Natural killer cell treated with Interleukin-12 subunit alpha and Interleukin-12 subunit beta and Interleukin-15 and Interleukin-18, amount 100 ng/mL, for 72 hours (primary cell): ENCODE results near the gene ZMAT5. TPM values are rescaled to one million over a fixed set of nuclear protein-coding genes. Genes with fewer than 3 reads are reported as not detected.

Experiments used
- ATAC-seq, 2 donors: fragments of 150-1000 bp; cut with Tn5 transposase in 1 of 2; sonication (Bioruptor Pico), chemical (Tn5 transposase) in 1 of 2; 2 replicates each; pipeline ENCODE4 v1.10.0; 2021
- DNase-seq: peaks from one replicate; pipeline ENCODE4 v3.0.0; 2022; ENCODE audit warnings: low spot score
- H3K27ac Mint-ChIP-seq, 2 donors: 1 replicate in 1 of 2; 2 replicates in 1 of 2; pipeline ENCODE4 v1.8.0; 2022; ENCODE audit warnings: mixed read lengths in 2 of 2, mild to moderate bottlenecking in 1 of 2, moderate library complexity in 1 of 2
- H3K27me3 Mint-ChIP-seq, 2 donors: 1 replicate in 1 of 2; 2 replicates in 1 of 2; pipeline ENCODE4 v1.8.0; 2022; ENCODE audit warnings: mixed read lengths in 2 of 2
- H3K36me3 Mint-ChIP-seq: one replicate; pipeline ENCODE4 v1.8.0; 2022; ENCODE audit warnings: mixed read lengths
- H3K4me1 Mint-ChIP-seq, 2 donors: 1 replicate in 1 of 2; 2 replicates in 1 of 2; pipeline ENCODE4 v1.8.0; 2022; ENCODE audit warnings: low read depth in 2 of 2, mixed read lengths in 2 of 2, mild to moderate bottlenecking in 1 of 2
- H3K4me3 Mint-ChIP-seq: one replicate; pipeline ENCODE4 v1.8.0; 2022; ENCODE audit warnings: mixed read lengths
- H3K9me3 Mint-ChIP-seq: 2 replicates; pipeline ENCODE4 v1.8.0; 2022; ENCODE audit warnings: mixed read lengths
- total RNA-seq, 2 donors: library from RNA; stranded (reverse); gene quantifications; one replicate each; pipeline ENCODE4 v1.2.3, GENCODE V29; 2022

ZMAT5 gene
- total RNA-seq, result 10 to 100 TPM; 17.3 to 34.4 TPM

GRCh38 chr22:29766632-29767170 lies at the start of gene ZMAT5:
TSS of gene ZMAT5 (minus strand) at chr22:29767007. CDS start at chr22:29748544, 18,463 bp downstream.
- H3K36me3 Mint-ChIP-seq, result peaks cover 4% of the 10 kb centered on the region
- ATAC-seq, result peak; percentile 96 to 98
- peak within 1 kb of the TSS; percentile 99 for H3K27ac Mint-ChIP-seq
- H3K4me1 Mint-ChIP-seq, result peaks cover 22 to 32% of the 10 kb centered on the region in 2 donors
- no peaks in the 10 kb centered on the region for H3K27me3 Mint-ChIP-seq
- peak within 1 kb of the TSS; percentile 97 for H3K4me3 Mint-ChIP-seq
- peak; percentile 92 for DNase-seq
- H3K9me3 Mint-ChIP-seq, result no peaks in the 10 kb centered on the region

GRCh38 chr22:29816539-29816938 lies 49.7 kb upstream of the ZMAT5 start:
- H3K36me3 Mint-ChIP-seq, result peaks cover 27% of the 10 kb centered on the region
- ATAC-seq (no peak), DNase-seq (no peak)
- no peak overlapping the region for H3K27ac Mint-ChIP-seq
- H3K4me3 Mint-ChIP-seq, result no peak overlapping the region
- H3K4me1 Mint-ChIP-seq, result peaks cover 7 to 11% of the 10 kb centered on the region in 2 donors
- H3K9me3 Mint-ChIP-seq, result no peaks in the 10 kb centered on the region
- no peaks in the 10 kb centered on the region for H3K27me3 Mint-ChIP-seq

GRCh38 chr22:29816128-29816527 lies 49.3 kb upstream of the ZMAT5 start:
- no peak overlapping the region for H3K4me3 Mint-ChIP-seq
- H3K27ac Mint-ChIP-seq, result peak overlapping the region in 1 of 2 donors; percentile 47
- H3K4me1 Mint-ChIP-seq, result peaks cover 3 to 7% of the 10 kb centered on the region in 2 donors
- H3K27me3 Mint-ChIP-seq, result no peaks in the 10 kb centered on the region
- DNase-seq (no peak), ATAC-seq (no peak)
- no peaks in the 10 kb centered on the region for H3K9me3 Mint-ChIP-seq
- H3K36me3 Mint-ChIP-seq, result peaks cover 27% of the 10 kb centered on the region

- peaks cover 0 to 4% of the 10 kb centered on the region in 2 donors for H3K4me1 Mint-ChIP-seq
- H3K9me3 Mint-ChIP-seq, result no peaks in the 10 kb centered on the region
- H3K36me3 Mint-ChIP-seq, result peaks cover 27% of the 10 kb centered on the region
- ATAC-seq (no peak), DNase-seq (no peak)
- H3K4me3 Mint-ChIP-seq, result no peak overlapping the region
- no peaks in the 10 kb centered on the region for H3K27me3 Mint-ChIP-seq
- H3K27ac Mint-ChIP-seq, result peak overlapping the region in 1 of 2 donors; percentile 47
Measured at GRCh38 chr22:29815580-29815979, 48.8 kb upstream of the ZMAT5 start.

GRCh38 chr22:29814003-29814402 lies 47.2 kb upstream of the ZMAT5 start:
- Mint-ChIP-seq H3K9me3 (no peaks in the 10 kb centered on the region), H3K27me3 (no peaks in the 10 kb centered on the region), H3K27ac (no peak overlapping the region), H3K4me1 (peaks cover 0 to 3% of the 10 kb centered on the region in 2 donors), H3K36me3 (peaks cover 33% of the 10 kb centered on the region), H3K4me3 (no peak overlapping the region)
- ATAC-seq, result no peak
- DNase-seq, result no peak

- Mint-ChIP-seq H3K4me1 (peaks cover 0 to 3% of the 10 kb centered on the region in 2 donors), H3K36me3 (peaks cover 33% of the 10 kb centered on the region), H3K4me3 (no peak overlapping the region), H3K27ac (no peak overlapping the region), H3K9me3 (no peaks in the 10 kb centered on the region), H3K27me3 (no peaks in the 10 kb centered on the region)
- ATAC-seq (no peak), DNase-seq (no peak)
Measured at GRCh38 chr22:29813563-29813962, 46.8 kb upstream of the ZMAT5 start.

GRCh38 chr22:29813126-29813525 lies 46.3 kb upstream of the ZMAT5 start:
- Mint-ChIP-seq H3K4me1 (peaks cover 0 to 3% of the 10 kb centered on the region in 2 donors), H3K27ac (no peak overlapping the region), H3K36me3 (peaks cover 33% of the 10 kb centered on the region), H3K27me3 (no peaks in the 10 kb centered on the region), H3K4me3 (no peak overlapping the region), H3K9me3 (no peaks in the 10 kb centered on the region)
- no peak for ATAC-seq
- no peak for DNase-seq

GRCh38 chr22:29811377-29811776 lies 44.6 kb upstream of the ZMAT5 start:
- DNase-seq, result no peak
- Mint-ChIP-seq H3K9me3 (no peaks in the 10 kb centered on the region), H3K4me1 (peaks cover 0 to 3% of the 10 kb centered on the region in 2 donors), H3K36me3 (peaks cover 36% of the 10 kb centered on the region), H3K4me3 (no peak overlapping the region), H3K27ac (peak overlapping the region in 1 of 2 donors; percentile 53), H3K27me3 (no peaks in the 10 kb centered on the region)
- ATAC-seq, result no peak

- Mint-ChIP-seq H3K4me3 (no peak overlapping the region), H3K27ac (peak overlapping the region in 1 of 2 donors; percentile 22), H3K4me1 (peaks cover 0 to 8% of the 10 kb centered on the region in 2 donors), H3K36me3 (peaks cover 37% of the 10 kb centered on the region), H3K9me3 (no peaks in the 10 kb centered on the region), H3K27me3 (no peaks in the 10 kb centered on the region)
- DNase-seq (no peak), ATAC-seq (no peak)
Measured at GRCh38 chr22:29810216-29810615, 43.4 kb upstream of the ZMAT5 start.

- H3K4me1 Mint-ChIP-seq, result peaks cover 0 to 8% of the 10 kb centered on the region in 2 donors
Measured at GRCh38 chr22:29806196-29806595, 39.4 kb upstream of the ZMAT5 start.

GRCh38 chr22:29804985-29805384 lies 38.2 kb upstream of the ZMAT5 start:
- no peak for DNase-seq
- peaks cover 25% of the 10 kb centered on the region for H3K36me3 Mint-ChIP-seq
- no peaks in the 10 kb centered on the region for H3K27me3 Mint-ChIP-seq
- H3K4me3 Mint-ChIP-seq, result no peak overlapping the region
- H3K9me3 Mint-ChIP-seq, result no peaks in the 10 kb centered on the region
- no peak overlapping the region for H3K27ac Mint-ChIP-seq
- no peak for ATAC-seq
- peaks cover 0 to 6% of the 10 kb centered on the region in 2 donors for H3K4me1 Mint-ChIP-seq

More at GRCh38 chr22:29806196-29806595, 39.4 kb upstream of the ZMAT5 start:
- Mint-ChIP-seq H3K27me3 (no peaks in the 10 kb centered on the region), H3K27ac (peak overlapping the region in 1 of 2 donors; percentile 74), H3K36me3 (peaks cover 24% of the 10 kb centered on the region), H3K4me3 (no peak overlapping the region), H3K9me3 (no peaks in the 10 kb centered on the region)
- no peak for DNase-seq
- no peak for ATAC-seq

GRCh38 chr22:29803190-29803589 lies 36.4 kb upstream of the ZMAT5 start:
- peaks cover 23% of the 10 kb centered on the region for H3K36me3 Mint-ChIP-seq
- H3K4me1 Mint-ChIP-seq, result peaks cover 0 to 9% of the 10 kb centered on the region in 2 donors
- DNase-seq (no peak), ATAC-seq (no peak)
- no peak overlapping the region for H3K27ac Mint-ChIP-seq
- no peaks in the 10 kb centered on the region for H3K9me3 Mint-ChIP-seq
- no peak overlapping the region for H3K4me3 Mint-ChIP-seq
- no peaks in the 10 kb centered on the region for H3K27me3 Mint-ChIP-seq

- ATAC-seq (no peak), DNase-seq (no peak)
- peaks cover 0 to 14% of the 10 kb centered on the region in 2 donors for H3K4me1 Mint-ChIP-seq
- no peak overlapping the region for H3K27ac Mint-ChIP-seq
- H3K36me3 Mint-ChIP-seq, result peaks cover 15% of the 10 kb centered on the region
- H3K27me3 Mint-ChIP-seq, result no peaks in the 10 kb centered on the region
- H3K9me3 Mint-ChIP-seq, result no peaks in the 10 kb centered on the region
- H3K4me3 Mint-ChIP-seq, result no peak overlapping the region
Measured at GRCh38 chr22:29801796-29802195, 35.0 kb upstream of the ZMAT5 start.

GRCh38 chr22:29801153-29801552 lies 34.3 kb upstream of the ZMAT5 start:
- Mint-ChIP-seq H3K4me1 (peaks cover 0 to 16% of the 10 kb centered on the region in 2 donors), H3K27ac (no peak overlapping the region), H3K9me3 (no peaks in the 10 kb centered on the region), H3K27me3 (no peaks in the 10 kb centered on the region), H3K36me3 (peaks cover 15% of the 10 kb centered on the region), H3K4me3 (no peak overlapping the region)
- no peak for DNase-seq
- ATAC-seq, result no peak

GRCh38 chr22:29799217-29799680 lies 32.4 kb upstream of the ZMAT5 start:
- ATAC-seq (peak; percentile 41 to 60), DNase-seq (no peak)
- no peak overlapping the region for H3K4me3 Mint-ChIP-seq
- no peaks in the 10 kb centered on the region for H3K9me3 Mint-ChIP-seq
- no peaks in the 10 kb centered on the region for H3K27me3 Mint-ChIP-seq
- peaks cover 7% of the 10 kb centered on the region for H3K36me3 Mint-ChIP-seq
- H3K4me1 Mint-ChIP-seq, result peaks cover 0 to 10% of the 10 kb centered on the region in 2 donors
- H3K27ac Mint-ChIP-seq, result peak overlapping the region; percentile 36 to 57
